GM19372 (cell line): ENCODE data around the gene INPPL1.

Experiments
- ATAC-seq: cut with Tn5 transposase; IDR thresholded peaks from one replicate; pipeline ENCODE4 v1.9.1; 2021; ENCODE audit warnings: mild to moderate bottlenecking, low read depth, moderate library complexity; ENCODE audit not compliant: unreplicated experiment

Gene INPPL1

GRCh38 chr11:72230764-72231365, 6.3 kb downstream of the INPPL1 start:
- no peak for ATAC-seq

- ATAC-seq: no peak
Measured at GRCh38 chr11:72231396-72232259, 7.1 kb downstream of the INPPL1 start.

GRCh38 chr11:72232260-72233055, 7.9 kb downstream of the INPPL1 start:
- ATAC-seq: no peak

GRCh38 chr11:72233056-72233772, 8.6 kb downstream of the INPPL1 start:
- ATAC-seq: no peak

GRCh38 chr11:72233773-72234513, 9.4 kb downstream of the INPPL1 start:
- ATAC-seq: no peak

- ATAC-seq: no peak
Measured at GRCh38 chr11:72234514-72234830, 9.9 kb downstream of the INPPL1 start.

GRCh38 chr11:72234920-72235319, 10.4 kb downstream of the INPPL1 start:
- ATAC-seq: no peak

- no peak for ATAC-seq
Measured at GRCh38 chr11:72235351-72236057, 10.9 kb downstream of the INPPL1 start.

- no peak for ATAC-seq
Measured at GRCh38 chr11:72236083-72236697, 11.6 kb downstream of the INPPL1 start.

- no peak for ATAC-seq
Measured at GRCh38 chr11:72236774-72237111, 12.2 kb downstream of the INPPL1 start.

- ATAC-seq: no peak
Measured at GRCh38 chr11:72237112-72237931, 12.8 kb downstream of the INPPL1 start.

- ATAC-seq: no peak
Measured at GRCh38 chr11:72238040-72238450, 13.5 kb downstream of the INPPL1 start.

GRCh38 chr11:72238492-72239312, 14.1 kb downstream of the INPPL1 start:
- no peak for ATAC-seq

GRCh38 chr11:72239313-72239848, 14.8 kb downstream of the INPPL1 start:
- no peak for ATAC-seq

- no peak for ATAC-seq
Measured at GRCh38 chr11:72239849-72240460, 15.4 kb downstream of the INPPL1 start.

GRCh38 chr11:72240461-72241290, 16.1 kb downstream of the INPPL1 start:
- ATAC-seq: no peak
